Stimulated activated CD8-positive, alpha-beta memory T cell treated with anti-CD3 and anti-CD28 coated beads, Interleukin-4, amount 100 ng/mL, for 4 hours (primary cell): Measurements from ENCODE around the gene OPN1MW2.
"Not testable (repeated sequence)": the region's sequence is repeated elsewhere in the genome, so short reads cannot be mapped to it uniquely, and the experiment has no call there.

Experiments used
- DNase-seq, 2 donors: peaks; one replicate each; pipeline ENCODE4 v3.0.0-alpha.2; 2020; ENCODE audit warnings: low read depth in 2 of 2, low spot score in 1 of 2

The OPN1MW2 gene

GRCh38 chrX:154263072-154263471 is 43.5 kb downstream of the OPN1MW2 start:
- DNase-seq = not testable (repeated sequence)

GRCh38 chrX:154269245-154269644 is 49.7 kb downstream of the OPN1MW2 start:
- not testable (repeated sequence) for DNase-seq
